Fibroblast of skin of abdomen (primary cell): Measurements from ENCODE around the gene FGFBP2. TPM values are rescaled to one million over a fixed set of nuclear protein-coding genes. Genes with fewer than 3 reads are reported as not detected.
A peak's percentile ranks its signal among the peaks of the same experiment; 100 is the strongest.

Source experiments
- DNase-seq: peaks from one replicate; pipeline ENCODE4 v3.0.0-alpha.2; 2013
- polyA plus RNA-seq, 2 experiments: library from polyadenylated mRNA; unstranded; fragments of 120-200 nt; gene quantifications; one replicate each; pipeline ENCODE4 v1.2.1, GENCODE V29; 2013; ENCODE audit not compliant: insufficient read length in 2 of 2

The FGFBP2 gene
- polyA plus RNA-seq (2013, experiment 1 of 2; ENCODE audit: insufficient read length) = not detected
- polyA plus RNA-seq (2013, experiment 2 of 2; ENCODE audit: insufficient read length) = 0.17 TPM

GRCh38 chr4:15963001-15963451, at the start of gene FGFBP2:
TSS of gene FGFBP2 (minus strand) at chr4:15963175. CDS start at chr4:15963129, 46 bp downstream.
- peak; percentile 64 for DNase-seq

- DNase-seq = no peak
These were observed 48.2 kb upstream of the FGFBP2 start for GRCh38 chr4:16011173-16011572.

- DNase-seq = no peak
These were observed 46.2 kb upstream of the FGFBP2 start for GRCh38 chr4:16009153-16009552.

DNA sequence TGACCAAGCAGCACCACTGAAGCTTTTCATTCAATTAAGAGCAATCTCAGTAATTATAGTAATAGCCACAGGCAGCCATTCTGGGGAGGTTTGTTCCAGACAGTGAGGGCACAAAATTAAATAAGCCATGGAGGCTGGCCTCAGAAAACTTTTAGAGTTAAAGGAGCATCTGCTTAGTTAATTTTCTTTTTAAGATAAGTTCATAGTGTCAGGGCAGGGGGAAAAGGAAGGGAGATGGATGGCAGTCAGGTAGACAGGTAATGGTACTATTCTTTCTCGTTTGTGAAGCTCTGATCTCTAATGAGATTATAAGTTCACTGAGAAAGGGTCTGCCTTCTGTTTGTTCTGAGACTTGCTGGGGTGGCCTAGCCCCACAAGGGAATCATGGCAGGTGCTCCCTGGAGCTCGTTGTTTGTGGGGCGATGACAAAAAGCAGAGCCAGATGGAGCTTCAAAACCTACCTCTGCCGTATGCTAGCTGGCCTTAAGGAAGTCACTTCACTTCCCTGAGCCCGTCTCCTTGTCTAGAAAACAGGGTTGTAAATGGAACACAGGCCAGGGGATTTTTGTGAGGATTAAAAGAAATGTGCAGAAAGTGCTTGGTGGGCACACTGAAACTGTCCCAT, 44.6 kb upstream of the FGFBP2 start:
- DNase-seq = no peak

GRCh38 chr4:16006771-16007446, 43.9 kb upstream of the FGFBP2 start:
- no peak for DNase-seq

DNA sequence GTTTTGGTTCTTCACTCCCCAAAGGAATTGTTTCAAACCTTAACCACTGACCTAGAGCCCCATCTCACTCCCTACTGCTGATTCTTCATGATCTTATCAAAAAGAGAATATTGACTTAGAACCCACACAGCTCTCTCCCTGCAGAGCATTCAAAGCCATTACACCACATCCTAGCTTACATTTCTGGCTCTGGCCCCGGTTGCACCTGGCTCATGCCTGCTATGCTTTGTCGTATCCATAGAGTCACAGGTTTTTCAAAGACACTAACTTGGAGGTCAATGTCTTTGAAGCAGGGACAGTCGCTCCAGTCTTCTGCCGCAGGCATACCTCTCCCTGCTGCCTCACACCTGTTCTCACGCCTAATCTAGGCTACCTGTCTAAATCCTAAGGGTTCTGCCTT, 42.7 kb upstream of the FGFBP2 start:
- no peak for DNase-seq

GRCh38 chr4:16001484-16001858, 38.5 kb upstream of the FGFBP2 start:
- DNase-seq = peak; percentile 71

DNA sequence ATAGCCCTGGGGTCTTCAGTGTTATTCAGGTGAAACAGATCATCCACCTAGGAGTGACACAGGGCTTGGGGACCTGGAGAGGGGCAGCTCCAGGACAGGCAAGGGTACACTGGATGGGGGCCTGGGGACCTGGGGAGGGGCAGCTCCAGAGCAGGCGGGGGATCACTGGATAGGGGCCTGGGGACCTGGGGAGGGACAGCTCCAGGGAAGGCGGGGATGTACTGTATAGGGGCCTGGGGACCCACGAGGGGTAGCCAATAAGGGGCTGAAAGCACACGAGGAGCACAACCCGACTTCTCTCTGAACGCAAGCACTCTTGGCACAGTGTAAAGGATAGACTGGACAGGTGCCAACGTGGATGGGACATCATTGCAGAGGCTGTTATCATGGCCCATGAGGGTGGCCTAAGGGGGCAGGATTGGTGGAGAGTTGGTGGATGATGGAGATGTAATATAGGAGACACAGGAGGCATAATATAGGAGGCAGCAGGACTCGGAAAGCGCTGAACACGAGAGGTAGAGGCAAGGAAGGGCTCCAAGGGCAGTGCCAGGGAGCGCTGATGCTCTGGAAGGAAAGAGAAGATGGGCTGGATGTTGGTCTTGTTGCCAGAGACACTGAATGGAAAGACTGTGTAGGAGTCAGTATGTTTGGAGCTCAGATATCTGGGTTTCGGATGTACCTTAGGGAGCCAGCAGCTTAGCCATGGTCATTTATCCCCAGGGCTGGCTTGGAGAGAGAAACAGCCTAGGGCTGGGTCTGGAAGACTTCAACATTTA, 37.9 kb upstream of the FGFBP2 start:
- DNase-seq = no peak

DNA sequence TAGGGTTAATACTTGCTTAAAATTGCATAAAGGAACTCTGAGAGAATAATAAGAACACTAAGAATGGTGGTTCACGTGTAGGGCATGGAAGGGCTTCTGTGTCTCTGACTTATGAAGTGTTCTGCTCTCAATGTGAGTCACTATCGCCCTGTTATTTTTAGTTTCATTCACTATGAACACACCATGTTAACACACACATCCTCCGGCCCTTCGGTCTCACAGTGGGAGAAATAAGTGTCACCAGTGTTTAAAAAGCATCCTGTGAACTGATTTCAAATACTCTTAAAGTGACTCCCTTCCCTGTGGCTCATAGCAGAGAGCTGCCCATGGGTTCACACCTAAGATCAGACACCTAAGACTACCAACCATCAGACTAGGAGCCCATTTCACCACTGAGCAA, 33.8 kb upstream of the FGFBP2 start:
- DNase-seq = no peak

GRCh38 chr4:15995826-15996225, 32.9 kb upstream of the FGFBP2 start:
- no peak for DNase-seq

- peak; percentile 8 for DNase-seq
These were observed 29.2 kb upstream of the FGFBP2 start for GRCh38 chr4:15992167-15992485.

GRCh38 chr4:15990570-15991285, 27.8 kb upstream of the FGFBP2 start:
- DNase-seq = no peak

DNA sequence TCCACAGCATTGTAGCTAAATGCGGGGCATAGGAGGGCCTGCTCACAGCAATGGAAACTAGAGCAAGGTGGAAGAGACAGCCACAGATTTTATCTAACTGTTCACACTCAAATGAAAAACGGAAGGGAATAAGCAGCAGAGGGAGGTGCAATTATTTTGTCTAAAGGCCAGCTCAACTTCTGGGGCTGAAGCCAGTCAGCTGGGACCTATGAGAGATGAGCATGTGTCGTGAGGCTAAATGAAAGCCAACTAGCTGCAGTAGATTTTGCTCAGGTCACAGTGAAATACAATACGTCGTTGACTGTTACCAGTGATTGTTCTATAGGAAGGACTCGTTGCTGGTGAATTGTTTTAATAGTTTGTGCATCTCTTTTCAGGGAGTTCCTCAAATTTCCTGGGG, 26.4 kb upstream of the FGFBP2 start:
- DNase-seq = no peak

DNA sequence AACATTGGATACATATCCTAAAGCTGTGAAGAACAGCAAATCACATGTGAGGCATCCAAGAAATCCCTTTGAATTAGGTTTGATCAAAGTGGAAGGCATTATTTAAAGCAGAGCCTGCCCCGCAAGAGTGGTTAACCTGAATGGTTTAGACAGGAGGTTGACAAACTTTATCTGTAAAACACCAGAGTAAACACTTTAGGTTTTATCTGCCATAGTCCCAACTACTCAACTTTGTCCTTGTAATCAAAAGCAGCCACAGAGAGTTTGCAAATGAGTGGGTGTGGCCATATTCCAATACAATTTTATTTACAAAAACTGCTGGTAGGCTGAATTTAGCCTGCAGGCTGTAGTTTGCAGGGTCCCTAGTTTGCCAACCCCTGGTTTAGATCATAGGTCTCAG, 25.2 kb upstream of the FGFBP2 start:
- DNase-seq = no peak

DNA sequence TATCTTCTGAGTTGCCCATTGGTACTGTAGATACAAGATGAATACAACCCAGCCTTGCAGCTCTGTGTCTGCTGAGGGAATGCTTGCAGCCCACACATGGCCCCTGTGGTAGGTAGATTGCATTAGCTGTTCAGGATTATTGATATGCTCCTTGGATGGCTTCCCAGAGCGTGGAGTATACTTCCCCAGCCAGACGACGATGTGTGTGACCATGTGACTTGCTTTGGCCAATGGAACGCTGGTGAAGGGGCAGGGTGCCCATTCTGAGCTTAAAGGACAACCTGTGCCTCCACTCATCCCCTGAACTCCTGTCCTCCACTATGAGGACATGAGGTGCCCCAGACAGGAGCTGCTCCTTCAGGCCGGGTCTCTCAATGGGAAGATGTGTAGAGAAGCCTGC, 23.9 kb upstream of the FGFBP2 start:
- no peak for DNase-seq

DNA sequence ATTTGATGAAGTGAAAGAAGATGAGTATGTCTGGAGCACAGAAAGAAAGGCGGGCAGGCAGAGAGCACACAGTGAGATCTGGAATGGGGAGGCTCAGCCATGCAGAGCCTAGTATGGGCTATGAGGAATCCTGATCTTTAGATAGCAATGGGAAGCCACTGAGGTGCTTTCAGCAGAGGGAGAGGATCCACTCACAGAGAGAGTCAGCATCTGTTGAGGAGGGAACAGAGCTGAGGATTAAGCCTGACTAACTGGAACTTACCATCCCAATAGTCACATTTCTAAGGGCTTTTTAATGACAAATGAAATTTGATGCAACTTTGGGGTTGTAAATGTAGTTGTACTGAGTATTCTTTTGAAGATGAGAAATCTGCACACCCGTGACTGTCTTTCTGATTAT, 20.6 kb upstream of the FGFBP2 start:
- DNase-seq = no peak

- DNase-seq = peak; percentile 33
These were observed 20.0 kb upstream of the FGFBP2 start for GRCh38 chr4:15982842-15983524.

- no peak for DNase-seq
These were observed 13.8 kb upstream of the FGFBP2 start for GRCh38 chr4:15976456-15977447.

GRCh38 chr4:15971068-15971801, 8.3 kb upstream of the FGFBP2 start:
- DNase-seq = no peak

- DNase-seq = no peak
These were observed 5.8 kb upstream of the FGFBP2 start for GRCh38 chr4:15968551-15969300.
